GM23338 (cell line): ENCODE data around the gene HSDL1. TPM values are rescaled to one million over a fixed set of nuclear protein-coding genes. Genes with fewer than 3 reads are reported as not detected.

ENCODE experiments used
- ATAC-seq: fragments of 200-7000 bp; cut with Tn5 transposase; 3 replicates; pipeline ENCODE4 v1.9.1; 2020
- DNase-seq: peaks from one replicate; pipeline ENCODE4 v3.0.0-alpha.2; 2015; ENCODE audit warnings: low spot score
- H2AFZ ChIP-seq: fragments of 200-600 bp; sonication (generic); 2 replicates; pipeline ENCODE4 v1.8.0; 2016; ENCODE audit warnings: antibody characterized with exemption, mild to moderate bottlenecking, moderate library complexity
- H3F3A ChIP-seq: fragments of 200-600 bp; sonication (generic); replicated peaks from 2 replicates; pipeline ENCODE4 v1.8.0; 2017; ENCODE audit warnings: antibody characterized with exemption, mixed run types, low read depth
- H3K27ac ChIP-seq: fragments of 200-600 bp; sonication (generic); 2 replicates; pipeline ENCODE4 v1.6.1; 2016; ENCODE audit warnings: low read depth
- H3K27me3 ChIP-seq: fragments of 200-600 bp; sonication (generic); 2 replicates; pipeline ENCODE4 v1.8.0; 2016; ENCODE audit warnings: mild to moderate bottlenecking, mixed run types, moderate library complexity; ENCODE audit not compliant: insufficient read depth
- H3K36me3 ChIP-seq: fragments of 200-600 bp; sonication (generic); 2 replicates; pipeline ENCODE4 v1.8.0; 2016; ENCODE audit warnings: mild to moderate bottlenecking; ENCODE audit not compliant: insufficient read depth
- H3K4me1 ChIP-seq: fragments of 200-600 bp; sonication (generic); 2 replicates; pipeline ENCODE4 v1.8.0; 2016; ENCODE audit warnings: mild to moderate bottlenecking, moderate library complexity; ENCODE audit not compliant: insufficient read depth
- H3K4me2 ChIP-seq: fragments of 200-600 bp; sonication (generic); 2 replicates; pipeline ENCODE4 v1.7.1; 2017; ENCODE audit warnings: mixed run types
- H3K4me3 ChIP-seq: fragments of 200-600 bp; sonication (generic); 2 replicates; pipeline ENCODE4 v1.6.1; 2016; ENCODE audit warnings: mixed run types
- H3K79me2 ChIP-seq: fragments of 200-600 bp; sonication (generic); replicated peaks from 2 replicates; pipeline ENCODE4 v1.8.0; 2017; ENCODE audit warnings: mild to moderate bottlenecking; ENCODE audit not compliant: insufficient read depth
- H3K9me2 ChIP-seq: fragments of 200-600 bp; sonication (generic); 2 replicates; pipeline ENCODE4 v1.8.0; 2017; ENCODE audit not compliant: insufficient read depth
- H4K20me1 ChIP-seq: fragments of 200-600 bp; sonication (generic); replicated peaks from 2 replicates; pipeline ENCODE4 v1.8.0; 2017; ENCODE audit warnings: mild to moderate bottlenecking; ENCODE audit not compliant: insufficient read depth
- H3K27ac Mint-ChIP-seq: 2 replicates; pipeline ENCODE4 v1.8.0; 2020; ENCODE audit warnings: inconsistent platforms, mild to moderate bottlenecking, moderate library complexity, mixed read lengths
- H3K27me3 Mint-ChIP-seq: 3 replicates; pipeline ENCODE4 v1.8.0; 2022; ENCODE audit warnings: low read depth, mild to moderate bottlenecking, moderate library complexity, mixed read lengths, inconsistent platforms; ENCODE audit not compliant: insufficient read depth, poor library complexity
- H3K36me3 Mint-ChIP-seq: 3 replicates; pipeline ENCODE4 v1.8.0; 2021; ENCODE audit warnings: low read depth, mild to moderate bottlenecking, inconsistent platforms, moderate library complexity, mixed read lengths
- H3K4me1 Mint-ChIP-seq: 3 replicates; pipeline ENCODE4 v1.8.0; 2020; ENCODE audit warnings: mild to moderate bottlenecking, inconsistent platforms, mixed read lengths
- H3K4me3 Mint-ChIP-seq: 3 replicates; pipeline ENCODE4 v1.8.0; 2021; ENCODE audit warnings: moderate library complexity, mild to moderate bottlenecking, inconsistent platforms, mixed read lengths
- H3K9me3 Mint-ChIP-seq: 3 replicates; pipeline ENCODE4 v1.8.0; 2020; ENCODE audit warnings: moderate library complexity, mild to moderate bottlenecking, inconsistent platforms, mixed read lengths
- EZH2 ChIP-seq: fragments of 200-600 bp; sonication (generic); IDR thresholded peaks from one replicate; pipeline ENCODE4 v1.8.0; 2017; ENCODE audit warnings: antibody characterized with exemption, mild to moderate bottlenecking, low read depth; ENCODE audit not compliant: unreplicated experiment
- EZH2phosphoT487 ChIP-seq: fragments of 200-600 bp; sonication (generic); IDR thresholded peaks from one replicate; pipeline ENCODE4 v1.8.1; 2018; ENCODE audit warnings: antibody characterized with exemption; ENCODE audit not compliant: unreplicated experiment
- JUNB ChIP-seq: IDR thresholded peaks from one replicate; pipeline ENCODE4 v1.6.1; 2016; ENCODE audit warnings: antibody characterized with exemption; ENCODE audit not compliant: unreplicated experiment
- NANOG ChIP-seq: IDR thresholded peaks from 2 replicates; pipeline ENCODE4 v1.6.1; 2016; ENCODE audit warnings: antibody characterized with exemption, borderline replicate concordance
- POLR2AphosphoS5 ChIP-seq: IDR thresholded peaks from 2 replicates; pipeline ENCODE4 v1.6.1; 2016; ENCODE audit warnings: antibody characterized with exemption, low read depth
- STAT1 ChIP-seq: IDR thresholded peaks from one replicate; pipeline ENCODE4 v1.6.1; 2016; ENCODE audit warnings: antibody characterized with exemption; ENCODE audit not compliant: unreplicated experiment
- ZNF114 ChIP-seq: fragments of 250-450 bp; sonication (Bioruptor Pico); IDR thresholded peaks from 2 replicates; pipeline ENCODE4 v1.5.0; 2020; ENCODE audit warnings: mild to moderate bottlenecking, moderate library complexity
- ZNF331 ChIP-seq: fragments of 250-450 bp; sonication (Bioruptor Pico); IDR thresholded peaks from 2 replicates; pipeline ENCODE4 v1.5.0; 2020; ENCODE audit warnings: low read depth, mild to moderate bottlenecking, moderate library complexity
- polyA plus RNA-seq: library from polyadenylated mRNA; unstranded; fragments of >200 nt; fragmentation: Nextera tagmentation; extraction: Ambion mirVana; gene quantifications from 2 replicates; pipeline ENCODE4 v1.2.1, GENCODE V29; 2016
- total RNA-seq: library from RNA; depleted of rRNA; stranded (reverse); fragments of >200 nt; shearing (Covaris generic); gene quantifications from 2 replicates; pipeline ENCODE4 v1.2.3, GENCODE V29; 2014
- TF ChIP-seq, protein P1 (sequence below): IDR thresholded peaks from one replicate; pipeline ENCODE4 v1.6.1; 2018; ENCODE audit warnings: antibody characterized with exemption; ENCODE audit not compliant: unreplicated experiment
- TF ChIP-seq, protein P2 (sequence below), 2 experiments: fragments of 200-600 bp in 1 of 2; sonication (generic) in 1 of 2; conservative IDR thresholded peaks; 2 replicates each; pipeline versions ENCODE4 v1.5.1 to v1.6.1; 2016 to 2017; ENCODE audit warnings: antibody characterized with exemption in 2 of 2, low read depth in 2 of 2, mild to moderate bottlenecking in 2 of 2, moderate library complexity in 1 of 2
- TF ChIP-seq, protein P3 (sequence below): IDR thresholded peaks from 2 replicates; pipeline ENCODE4 v1.6.1; 2016; ENCODE audit warnings: antibody characterized with exemption

HSDL1 gene
- total and polyA plus RNA-seq, 2 experiments from 2014 or later, result 16.6 to 46.1 TPM

DNA sequence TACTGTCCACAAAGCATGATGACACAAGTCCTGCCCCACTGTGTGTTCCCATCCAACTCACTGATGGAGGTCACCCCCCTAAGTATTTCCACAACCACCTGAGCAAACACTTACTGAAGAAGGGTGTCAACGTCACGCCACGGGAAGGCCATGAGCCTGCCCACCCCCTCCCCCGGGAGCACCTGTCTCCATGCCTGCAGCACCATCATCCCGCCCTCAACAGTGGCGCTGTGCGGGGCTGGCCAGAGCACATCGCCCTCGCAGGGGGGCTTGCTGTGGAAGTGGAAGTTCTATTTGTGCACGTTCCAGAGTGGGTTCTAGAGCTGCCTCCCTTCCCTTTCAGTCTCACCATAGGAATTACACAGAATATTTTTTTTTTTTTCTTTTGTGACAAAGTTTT lies 24.0 kb downstream of the HSDL1 start:
- H3K27me3 ChIP-seq, result no peaks in the 10 kb centered on the region
- Mint-ChIP-seq H3K4me3 (no peak overlapping the region), H3K27ac (no peak overlapping the region), H3K27me3 (no peaks in the 10 kb centered on the region), H3K4me1 (peaks cover 4% of the 10 kb centered on the region; the same call in 1 of the 3 replicates), H3K36me3 (peaks cover 21% of the 10 kb centered on the region), H3K9me3 (no peaks in the 10 kb centered on the region)
- H3K4me1 ChIP-seq, result peaks cover 6% of the 10 kb centered on the region; the same call in 1 of the 2 replicates
- ATAC-seq (no peak), DNase-seq (no peak)
- H3K79me2 ChIP-seq, result peaks cover 3% of the 10 kb centered on the region
- H3K36me3 ChIP-seq, result no peaks in the 10 kb centered on the region; the same call in 1 of the 2 replicates
- H3K4me2 ChIP-seq, result no peak overlapping the region
- peaks cover 2% of the 10 kb centered on the region; the same call in 1 of the 2 replicates for H3F3A ChIP-seq
- no peak overlapping the region for H3K27ac ChIP-seq
- 0 out of 2 replicates have a peak, but pooled peaks cover 4% of the 10 kb centered on the region for H4K20me1 ChIP-seq
- TF ChIP-seq STAT1, result no peak
- no peak for TF ChIP-seq NANOG
- TF ChIP-seq, protein P1, sequence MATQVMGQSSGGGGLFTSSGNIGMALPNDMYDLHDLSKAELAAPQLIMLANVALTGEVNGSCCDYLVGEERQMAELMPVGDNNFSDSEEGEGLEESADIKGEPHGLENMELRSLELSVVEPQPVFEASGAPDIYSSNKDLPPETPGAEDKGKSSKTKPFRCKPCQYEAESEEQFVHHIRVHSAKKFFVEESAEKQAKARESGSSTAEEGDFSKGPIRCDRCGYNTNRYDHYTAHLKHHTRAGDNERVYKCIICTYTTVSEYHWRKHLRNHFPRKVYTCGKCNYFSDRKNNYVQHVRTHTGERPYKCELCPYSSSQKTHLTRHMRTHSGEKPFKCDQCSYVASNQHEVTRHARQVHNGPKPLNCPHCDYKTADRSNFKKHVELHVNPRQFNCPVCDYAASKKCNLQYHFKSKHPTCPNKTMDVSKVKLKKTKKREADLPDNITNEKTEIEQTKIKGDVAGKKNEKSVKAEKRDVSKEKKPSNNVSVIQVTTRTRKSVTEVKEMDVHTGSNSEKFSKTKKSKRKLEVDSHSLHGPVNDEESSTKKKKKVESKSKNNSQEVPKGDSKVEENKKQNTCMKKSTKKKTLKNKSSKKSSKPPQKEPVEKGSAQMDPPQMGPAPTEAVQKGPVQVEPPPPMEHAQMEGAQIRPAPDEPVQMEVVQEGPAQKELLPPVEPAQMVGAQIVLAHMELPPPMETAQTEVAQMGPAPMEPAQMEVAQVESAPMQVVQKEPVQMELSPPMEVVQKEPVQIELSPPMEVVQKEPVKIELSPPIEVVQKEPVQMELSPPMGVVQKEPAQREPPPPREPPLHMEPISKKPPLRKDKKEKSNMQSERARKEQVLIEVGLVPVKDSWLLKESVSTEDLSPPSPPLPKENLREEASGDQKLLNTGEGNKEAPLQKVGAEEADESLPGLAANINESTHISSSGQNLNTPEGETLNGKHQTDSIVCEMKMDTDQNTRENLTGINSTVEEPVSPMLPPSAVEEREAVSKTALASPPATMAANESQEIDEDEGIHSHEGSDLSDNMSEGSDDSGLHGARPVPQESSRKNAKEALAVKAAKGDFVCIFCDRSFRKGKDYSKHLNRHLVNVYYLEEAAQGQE, result no peak
- TF ChIP-seq EZH2, result no peak
- TF ChIP-seq, protein P2, sequence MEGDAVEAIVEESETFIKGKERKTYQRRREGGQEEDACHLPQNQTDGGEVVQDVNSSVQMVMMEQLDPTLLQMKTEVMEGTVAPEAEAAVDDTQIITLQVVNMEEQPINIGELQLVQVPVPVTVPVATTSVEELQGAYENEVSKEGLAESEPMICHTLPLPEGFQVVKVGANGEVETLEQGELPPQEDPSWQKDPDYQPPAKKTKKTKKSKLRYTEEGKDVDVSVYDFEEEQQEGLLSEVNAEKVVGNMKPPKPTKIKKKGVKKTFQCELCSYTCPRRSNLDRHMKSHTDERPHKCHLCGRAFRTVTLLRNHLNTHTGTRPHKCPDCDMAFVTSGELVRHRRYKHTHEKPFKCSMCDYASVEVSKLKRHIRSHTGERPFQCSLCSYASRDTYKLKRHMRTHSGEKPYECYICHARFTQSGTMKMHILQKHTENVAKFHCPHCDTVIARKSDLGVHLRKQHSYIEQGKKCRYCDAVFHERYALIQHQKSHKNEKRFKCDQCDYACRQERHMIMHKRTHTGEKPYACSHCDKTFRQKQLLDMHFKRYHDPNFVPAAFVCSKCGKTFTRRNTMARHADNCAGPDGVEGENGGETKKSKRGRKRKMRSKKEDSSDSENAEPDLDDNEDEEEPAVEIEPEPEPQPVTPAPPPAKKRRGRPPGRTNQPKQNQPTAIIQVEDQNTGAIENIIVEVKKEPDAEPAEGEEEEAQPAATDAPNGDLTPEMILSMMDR (conservative IDR thresholded peaks at IDR 0.05; ENCODE audit: low read depth in 2 of 2), result no peak
- H3K4me3 ChIP-seq, result no peak overlapping the region
- H2AFZ ChIP-seq, result no peak overlapping the region
- H3K9me2 ChIP-seq, result no peaks in the 10 kb centered on the region

DNA sequence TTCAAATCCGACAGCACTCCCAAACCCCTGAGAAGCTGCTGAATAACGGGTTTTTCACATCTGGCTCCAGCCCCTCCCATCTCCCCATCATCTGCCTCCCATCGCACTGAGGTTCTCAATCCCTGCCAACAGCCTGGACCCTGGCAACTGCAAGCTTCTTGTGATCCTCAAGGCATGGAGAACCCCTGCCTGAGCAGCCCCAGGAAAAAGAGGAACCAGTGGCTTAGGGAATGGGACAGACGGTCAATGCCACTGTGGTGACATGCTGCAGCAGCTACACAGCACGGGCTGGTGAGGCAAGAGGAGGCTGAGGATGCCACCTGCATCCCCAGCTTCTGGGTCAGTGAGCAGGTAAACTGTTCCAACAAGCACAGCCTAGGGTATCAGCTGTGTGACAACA lies 25.0 kb downstream of the HSDL1 start:
- Histone ChIP-seq H3K4me2 (no peak overlapping the region), H2AFZ (no peak overlapping the region), H3K79me2 (peaks cover 13% of the 10 kb centered on the region), H4K20me1 (peaks cover 10% of the 10 kb centered on the region; the same call in 1 of the 2 replicates), H3K27me3 (no peaks in the 10 kb centered on the region), H3F3A (peaks cover 3% of the 10 kb centered on the region; the same call in 1 of the 2 replicates), H3K4me3 (no peak overlapping the region), H3K4me1 (peaks cover 16% of the 10 kb centered on the region), H3K9me2 (no peaks in the 10 kb centered on the region), H3K27ac (no peak overlapping the region), H3K36me3 (no peaks in the 10 kb centered on the region; the same call in 1 of the 2 replicates)
- peaks cover 11% of the 10 kb centered on the region; the same call in 2 of the 3 replicates for H3K4me1 Mint-ChIP-seq
- no peaks in the 10 kb centered on the region for H3K9me3 Mint-ChIP-seq
- H3K36me3 Mint-ChIP-seq, result peaks cover 16% of the 10 kb centered on the region; the same call in 2 of the 3 replicates
- no peak overlapping the region for H3K4me3 Mint-ChIP-seq
- H3K27me3 Mint-ChIP-seq, result no peaks in the 10 kb centered on the region
- ATAC-seq, result no peak
- H3K27ac Mint-ChIP-seq, result no peak overlapping the region
- no peak for DNase-seq
- TF ChIP-seq ZNF331 (CRISPR knock-in tag), result no peak
- no peak for TF ChIP-seq JUNB
- TF ChIP-seq, protein P3, sequence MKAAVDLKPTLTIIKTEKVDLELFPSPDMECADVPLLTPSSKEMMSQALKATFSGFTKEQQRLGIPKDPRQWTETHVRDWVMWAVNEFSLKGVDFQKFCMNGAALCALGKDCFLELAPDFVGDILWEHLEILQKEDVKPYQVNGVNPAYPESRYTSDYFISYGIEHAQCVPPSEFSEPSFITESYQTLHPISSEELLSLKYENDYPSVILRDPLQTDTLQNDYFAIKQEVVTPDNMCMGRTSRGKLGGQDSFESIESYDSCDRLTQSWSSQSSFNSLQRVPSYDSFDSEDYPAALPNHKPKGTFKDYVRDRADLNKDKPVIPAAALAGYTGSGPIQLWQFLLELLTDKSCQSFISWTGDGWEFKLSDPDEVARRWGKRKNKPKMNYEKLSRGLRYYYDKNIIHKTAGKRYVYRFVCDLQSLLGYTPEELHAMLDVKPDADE, result no peak
- no peak for TF ChIP-seq NANOG
- no peak for TF ChIP-seq POLR2AphosphoS5
- TF ChIP-seq, protein P1, result no peak
- TF ChIP-seq, protein P2 (conservative IDR thresholded peaks at IDR 0.05; ENCODE audit: low read depth in 2 of 2), result no peak
- TF ChIP-seq ZNF114 (CRISPR knock-in tag), result no peak
- TF ChIP-seq EZH2phosphoT487, result no peak
- TF ChIP-seq EZH2, result no peak
